HCT116 (cell line): Measurements from ENCODE around the gene ACAN. TPM values are rescaled to one million over a fixed set of nuclear protein-coding genes. Genes with fewer than 3 reads are reported as not detected.

Source experiments
- ATAC-seq: fragments of 200-7000 bp; cut with Tn5 transposase; 2 replicates; pipeline ENCODE4 v1.9.1; 2020; ENCODE audit warnings: mild to moderate bottlenecking, moderate library complexity
- BruUV-seq: library from RNA; stranded (reverse); fragments of 400-500 nt; replicated peaks from 2 replicates; lab custom pipeline; 2021; lab: Mats Ljungman, UMichigan
- CTCF ChIA-PET: fragments of 300-600 bp; sonication (Branson Sonifier 250); formaldehyde crosslinking; loops from one replicate; lab custom pipeline; 2021; ENCODE audit warnings: antibody characterized with exemption; lab: Charles Lee
- POLR2A ChIA-PET: fragments of 300-600, 350-600 bp; sonication (Branson Sonifier 250); formaldehyde crosslinking; loops from one replicate; lab custom pipeline; 2021; ENCODE audit warnings: antibody characterized with exemption; lab: Charles Lee
- RAD21 ChIA-PET, 2 experiments: fragments of 300-600 bp; sonication (Branson Sonifier 250); formaldehyde crosslinking; loops; one replicate each; lab custom pipeline; 2023; ENCODE audit warnings: low total read pairs in 2 of 2; ENCODE audit not compliant: uncharacterized antibody in 2 of 2, unreplicated experiment in 2 of 2, low non-redundant PET in 1 of 2; lab: Charles Lee
- DNase-seq: peaks from one replicate; pipeline ENCODE4 v3.0.0-alpha.2; 2010; ENCODE audit warnings: low read depth, low spot score
- H2AFZ ChIP-seq: fragments of 200-600 bp; shearing (Covaris generic), sonication (generic); 2 replicates; pipeline ENCODE4 v1.6.1; 2017; ENCODE audit warnings: low read depth, mixed run types, mixed read lengths, antibody characterized with exemption, low read length; ENCODE audit not compliant: poor library complexity, severe bottlenecking
- H3K27ac ChIP-seq: 2 replicates; pipeline ENCODE4 v1.5.1; 2012; ENCODE audit warnings: low read depth, low read length
- H3K27me3 ChIP-seq: fragments of 200-600 bp; sonication (generic); 2 replicates; pipeline ENCODE4 v1.6.1; 2016; ENCODE audit warnings: mixed run types, low read length, mixed read lengths; ENCODE audit not compliant: insufficient read depth
- H3K36me3 ChIP-seq, 2 experiments: fragments of 200-500 bp in 1 of 2; fragments of 200-600 bp in 1 of 2; sonication (Bioruptor generic) in 1 of 2; sonication (generic) in 1 of 2; 2 replicates each; pipeline versions ENCODE4 v1.5.1 to v1.6.1; 2014 to 2016; ENCODE audit warnings: low read length in 2 of 2, inconsistent platforms in 1 of 2, mixed read lengths in 1 of 2, mixed run types in 1 of 2; ENCODE audit not compliant: insufficient read depth in 2 of 2, control insufficient read depth in 1 of 2
- H3K4me1 ChIP-seq, 2 experiments: fragments of 200-600 bp in 1 of 2; sonication (generic) in 1 of 2; 2 replicates each; pipeline versions ENCODE4 v1.5.1 to v1.6.1; 2012 to 2017; ENCODE audit warnings: low read length in 2 of 2, inconsistent platforms in 1 of 2, mild to moderate bottlenecking in 1 of 2, mixed read lengths in 1 of 2, mixed run types in 1 of 2, moderate library complexity in 1 of 2; ENCODE audit not compliant: insufficient read depth in 2 of 2, control insufficient read depth in 1 of 2
- H3K4me2 ChIP-seq: fragments of 200-600 bp; sonication (generic); 2 replicates; pipeline ENCODE4 v1.6.1; 2017; ENCODE audit warnings: mixed run types, low read length, mixed read lengths
- H3K4me3 ChIP-seq, 2 experiments: fragments of 200-600 bp in 1 of 2; sonication (generic) in 1 of 2; replicated peaks in 1 of 2; 2 replicates each; pipeline ENCODE4 v1.5.1; 2011 to 2016; ENCODE audit warnings: low read length in 2 of 2, control low read depth in 1 of 2, low read depth in 1 of 2, mild to moderate bottlenecking in 1 of 2, mixed read lengths in 1 of 2, mixed run types in 1 of 2
- H3K79me2 ChIP-seq: fragments of 200-600 bp; sonication (generic); 2 replicates; pipeline ENCODE4 v1.6.1; 2017; ENCODE audit warnings: mild to moderate bottlenecking, mixed run types, low read length, moderate library complexity, mixed read lengths; ENCODE audit not compliant: insufficient read depth
- H3K9ac ChIP-seq: fragments of 200-600 bp; sonication (generic); 2 replicates; pipeline ENCODE4 v1.6.1; 2016; ENCODE audit warnings: low read length, mixed read lengths
- H3K9me2 ChIP-seq: fragments of 200-600 bp; sonication (generic), shearing (Covaris generic); 2 replicates; pipeline ENCODE4 v1.6.1; 2017; ENCODE audit warnings: mixed run types, mild to moderate bottlenecking, moderate library complexity; ENCODE audit not compliant: insufficient read depth
- H3K9me3 ChIP-seq, 2 experiments: fragments of 200-500 bp in 1 of 2; fragments of 200-600 bp in 1 of 2; sonication (Bioruptor generic) in 1 of 2; sonication (generic) in 1 of 2; 2 replicates each; pipeline ENCODE4 v1.6.1; 2014 to 2017; ENCODE audit warnings: low read length in 2 of 2, mixed read lengths in 2 of 2, inconsistent platforms in 1 of 2, low read depth in 1 of 2, mild to moderate bottlenecking in 1 of 2, mixed run types in 1 of 2, moderate library complexity in 1 of 2; ENCODE audit not compliant: control insufficient read depth in 1 of 2, insufficient read depth in 1 of 2
- H4K20me1 ChIP-seq: fragments of 200-600 bp; sonication (generic), shearing (Covaris generic); 2 replicates; pipeline ENCODE4 v1.6.1; 2017; ENCODE audit warnings: mixed run types, mild to moderate bottlenecking, moderate library complexity; ENCODE audit not compliant: insufficient read depth
- CBX3 ChIP-seq: IDR thresholded peaks from 2 replicates; pipeline ENCODE4 v1.6.1; 2012; ENCODE audit warnings: low read depth
- RAD21 ChIP-seq: IDR thresholded peaks from 2 replicates; pipeline ENCODE4 v1.6.1; 2012; ENCODE audit warnings: low read depth, mild to moderate bottlenecking
- TCF7L2 ChIP-seq: IDR thresholded peaks from 2 replicates; pipeline ENCODE4 v1.7.0; 2011; ENCODE audit warnings: borderline replicate concordance, inconsistent platforms; ENCODE audit not compliant: insufficient read depth, insufficient read length; ENCODE audit errors: extremely low read depth
- ZFX ChIP-seq: fragments of 450-650 bp; IDR thresholded peaks from 2 replicates; pipeline ENCODE4 v1.6.1; 2017
- ZNF274 ChIP-seq: fragments of 200-500 bp; sonication (Bioruptor generic); IDR thresholded peaks from 2 replicates; pipeline ENCODE4 v1.6.1; 2014; ENCODE audit warnings: mild to moderate bottlenecking, low read depth, low read length, inconsistent platforms
- intact Hi-C: fragments of 100-400 bp; cut with micrococcal nuclease; formaldehyde crosslinking; loops from 2 replicates; pipeline ENCODE4 v1.10.0; 2022
- total RNA-seq: library from RNA; stranded (reverse); gene quantifications from one replicate; pipeline ENCODE4 v1.2.1, GENCODE V29; 2021; ENCODE audit not compliant: unreplicated experiment
- TF ChIP-seq, protein P1 (sequence below): IDR thresholded peaks from 2 replicates; pipeline ENCODE4 v1.6.1; 2012; ENCODE audit warnings: low read depth
- TF ChIP-seq, protein P2 (sequence below), 3 experiments: fragments of 200-600 bp in 1 of 3; sonication (generic) in 1 of 3; IDR thresholded peaks in 2 of 3; conservative IDR thresholded peaks in 1 of 3; 2 replicates each; pipeline ENCODE4 v1.5.1; 2012 to 2017; ENCODE audit warnings: low read depth in 2 of 3, low read length in 2 of 3, antibody characterized with exemption in 1 of 3, borderline replicate concordance in 1 of 3, control low read depth in 1 of 3, mild to moderate bottlenecking in 1 of 3, mixed read lengths in 1 of 3, mixed run types in 1 of 3, moderate library complexity in 1 of 3; ENCODE audit not compliant: insufficient read depth in 1 of 3

The ACAN gene
- total RNA-seq, 1 experiment from 2014 or later: not detected

DNA sequence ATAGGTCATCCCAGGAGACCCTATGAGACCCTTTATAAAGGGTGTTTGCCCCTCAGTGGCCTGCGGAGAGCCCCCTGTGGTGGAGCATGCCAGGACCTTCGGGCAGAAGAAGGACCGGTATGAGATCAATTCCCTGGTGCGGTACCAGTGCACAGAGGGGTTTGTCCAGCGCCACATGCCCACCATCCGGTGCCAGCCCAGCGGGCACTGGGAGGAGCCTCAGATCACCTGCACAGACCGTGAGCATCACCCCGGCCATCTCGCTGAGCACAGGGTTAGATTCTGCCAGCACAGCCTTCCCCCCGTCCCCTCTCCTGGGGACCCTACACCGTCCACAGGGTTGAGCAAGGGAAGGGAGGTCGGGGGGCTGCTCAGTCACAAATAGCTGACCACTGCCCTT lies 70.5 kb downstream of the ACAN start (continued):
- TF ChIP-seq ZNF274 (no peak), CBX3 (no peak), RAD21 (no peak)
- TF ChIP-seq, protein P1, sequence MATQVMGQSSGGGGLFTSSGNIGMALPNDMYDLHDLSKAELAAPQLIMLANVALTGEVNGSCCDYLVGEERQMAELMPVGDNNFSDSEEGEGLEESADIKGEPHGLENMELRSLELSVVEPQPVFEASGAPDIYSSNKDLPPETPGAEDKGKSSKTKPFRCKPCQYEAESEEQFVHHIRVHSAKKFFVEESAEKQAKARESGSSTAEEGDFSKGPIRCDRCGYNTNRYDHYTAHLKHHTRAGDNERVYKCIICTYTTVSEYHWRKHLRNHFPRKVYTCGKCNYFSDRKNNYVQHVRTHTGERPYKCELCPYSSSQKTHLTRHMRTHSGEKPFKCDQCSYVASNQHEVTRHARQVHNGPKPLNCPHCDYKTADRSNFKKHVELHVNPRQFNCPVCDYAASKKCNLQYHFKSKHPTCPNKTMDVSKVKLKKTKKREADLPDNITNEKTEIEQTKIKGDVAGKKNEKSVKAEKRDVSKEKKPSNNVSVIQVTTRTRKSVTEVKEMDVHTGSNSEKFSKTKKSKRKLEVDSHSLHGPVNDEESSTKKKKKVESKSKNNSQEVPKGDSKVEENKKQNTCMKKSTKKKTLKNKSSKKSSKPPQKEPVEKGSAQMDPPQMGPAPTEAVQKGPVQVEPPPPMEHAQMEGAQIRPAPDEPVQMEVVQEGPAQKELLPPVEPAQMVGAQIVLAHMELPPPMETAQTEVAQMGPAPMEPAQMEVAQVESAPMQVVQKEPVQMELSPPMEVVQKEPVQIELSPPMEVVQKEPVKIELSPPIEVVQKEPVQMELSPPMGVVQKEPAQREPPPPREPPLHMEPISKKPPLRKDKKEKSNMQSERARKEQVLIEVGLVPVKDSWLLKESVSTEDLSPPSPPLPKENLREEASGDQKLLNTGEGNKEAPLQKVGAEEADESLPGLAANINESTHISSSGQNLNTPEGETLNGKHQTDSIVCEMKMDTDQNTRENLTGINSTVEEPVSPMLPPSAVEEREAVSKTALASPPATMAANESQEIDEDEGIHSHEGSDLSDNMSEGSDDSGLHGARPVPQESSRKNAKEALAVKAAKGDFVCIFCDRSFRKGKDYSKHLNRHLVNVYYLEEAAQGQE: no peak
- TF ChIP-seq, all 23 proteins: peak for 0

DNA sequence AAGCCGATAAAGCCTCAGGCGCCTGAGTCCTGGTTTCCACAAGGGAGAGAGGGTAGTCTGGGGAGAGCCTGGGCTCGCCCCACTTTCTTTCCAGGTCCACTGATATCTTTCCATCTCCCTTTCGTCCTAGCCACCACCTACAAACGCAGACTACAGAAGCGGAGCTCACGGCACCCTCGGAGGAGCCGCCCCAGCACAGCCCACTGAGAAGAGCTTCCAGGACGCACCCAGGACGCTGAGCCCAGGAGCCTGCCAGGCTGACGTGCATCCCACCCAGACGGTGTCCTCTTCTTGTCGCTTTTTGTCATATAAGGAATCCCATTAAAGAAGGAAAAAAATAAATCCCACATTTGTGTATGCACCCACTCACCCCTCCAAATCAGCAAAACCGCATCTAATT lies 71.0 kb downstream of the ACAN start:
- H3K79me2 ChIP-seq: no peaks in the 10 kb centered on the region
- no peak overlapping the region for H2AFZ ChIP-seq
- BruUV-seq: no TSS peak
- no peak overlapping the region for H3K4me3 ChIP-seq
- H3K9ac ChIP-seq: no peak overlapping the region
- H4K20me1 ChIP-seq: no peaks in the 10 kb centered on the region
- H3K27ac ChIP-seq: no peak overlapping the region
- ChIA-PET RAD21 (no interaction called here), CTCF (no interaction called here), POLR2A (interaction anchor here (0.7 kb wide), 1 partner anchor 327 kb away, joined by 3 read pairs; no protein-coding TSS in a partner anchor)
- no peaks in the 10 kb centered on the region for H3K9me3 ChIP-seq
- ATAC-seq (no peak), DNase-seq (no peak)
- no peaks in the 10 kb centered on the region for H3K9me2 ChIP-seq
- peaks cover 0 to 3% of the 10 kb centered on the region in 2 experiments; a peak in 1 of 4 replicates for H3K4me1 ChIP-seq
- no peak overlapping the region for H3K4me2 ChIP-seq
- TF ChIP-seq ZFX (no peak), TCF7L2 (no peak)
- TF ChIP-seq, protein P2, sequence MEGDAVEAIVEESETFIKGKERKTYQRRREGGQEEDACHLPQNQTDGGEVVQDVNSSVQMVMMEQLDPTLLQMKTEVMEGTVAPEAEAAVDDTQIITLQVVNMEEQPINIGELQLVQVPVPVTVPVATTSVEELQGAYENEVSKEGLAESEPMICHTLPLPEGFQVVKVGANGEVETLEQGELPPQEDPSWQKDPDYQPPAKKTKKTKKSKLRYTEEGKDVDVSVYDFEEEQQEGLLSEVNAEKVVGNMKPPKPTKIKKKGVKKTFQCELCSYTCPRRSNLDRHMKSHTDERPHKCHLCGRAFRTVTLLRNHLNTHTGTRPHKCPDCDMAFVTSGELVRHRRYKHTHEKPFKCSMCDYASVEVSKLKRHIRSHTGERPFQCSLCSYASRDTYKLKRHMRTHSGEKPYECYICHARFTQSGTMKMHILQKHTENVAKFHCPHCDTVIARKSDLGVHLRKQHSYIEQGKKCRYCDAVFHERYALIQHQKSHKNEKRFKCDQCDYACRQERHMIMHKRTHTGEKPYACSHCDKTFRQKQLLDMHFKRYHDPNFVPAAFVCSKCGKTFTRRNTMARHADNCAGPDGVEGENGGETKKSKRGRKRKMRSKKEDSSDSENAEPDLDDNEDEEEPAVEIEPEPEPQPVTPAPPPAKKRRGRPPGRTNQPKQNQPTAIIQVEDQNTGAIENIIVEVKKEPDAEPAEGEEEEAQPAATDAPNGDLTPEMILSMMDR (IDR thresholded peaks at IDR 0.05 in 2 of 3, conservative IDR thresholded peaks at IDR 0.05 in 1 of 3; ENCODE audit: borderline replicate concordance in 1 of 3, insufficient read depth in 1 of 3, low read depth in 2 of 3, low read length in 2 of 3): no peak
- no peaks in the 10 kb centered on the region for H3K36me3 ChIP-seq
- no peaks in the 10 kb centered on the region; the same call in 1 of the 2 replicates for H3K27me3 ChIP-seq
- intact Hi-C loops: no loop called here
